Right atrium auricular region (tissue), 2 donors: ENCODE measurements around the gene MPRIP. TPM values are rescaled to one million over a fixed set of nuclear protein-coding genes. Genes with fewer than 3 reads are reported as not detected.

Source experiments
- DNase-seq: peaks from one replicate; pipeline ENCODE4 v3.0.0-alpha.2; 2019; ENCODE audit warnings: low spot score
- H3K27ac ChIP-seq, 2 donors: fragments of 200-600 bp; sonication (generic); 1 replicate in 1 of 2; 2 replicates in 1 of 2; pipeline ENCODE4 v1.5.1; 2016 to 2019
- H3K27me3 ChIP-seq, 2 donors: fragments of 200-600 bp; sonication (generic); one replicate each; pipeline versions ENCODE4 v1.5.1 to v1.6.0; 2017 to 2019
- H3K36me3 ChIP-seq: fragments of 200-600 bp; sonication (generic); one replicate; pipeline ENCODE4 v1.5.1; 2016
- H3K4me1 ChIP-seq, 2 donors: fragments of 200-600 bp; sonication (generic); one replicate each; pipeline versions ENCODE4 v1.5.1 to v1.6.0; 2017 to 2019
- H3K4me3 ChIP-seq, 2 donors: fragments of 200-600 bp; sonication (generic); 1 replicate in 1 of 2; 2 replicates in 1 of 2; pipeline ENCODE4 v1.5.1; 2017 to 2019; ENCODE audit warnings: mild to moderate bottlenecking in 1 of 2, moderate library complexity in 1 of 2
- H3K9me3 ChIP-seq, 2 donors: fragments of 200-600 bp; sonication (generic); one replicate each; pipeline ENCODE4 v1.5.1; 2019
- total RNA-seq, 2 donors: library from RNA; depleted of rRNA; stranded (reverse); fragments of >200 nt; gene quantifications; one replicate each; pipeline ENCODE4 v1.1.0, GENCODE V29; 2016
- TF ChIP-seq, protein P1 (sequence below), 2 donors: fragments of 200-600 bp; sonication (generic); IDR thresholded peaks; one replicate each; pipeline ENCODE4 v1.5.1; 2019; ENCODE audit warnings: antibody characterized with exemption in 2 of 2

Gene MPRIP
- total RNA-seq, 2 donors from 2014 or later, result 102 to 145 TPM

DNA sequence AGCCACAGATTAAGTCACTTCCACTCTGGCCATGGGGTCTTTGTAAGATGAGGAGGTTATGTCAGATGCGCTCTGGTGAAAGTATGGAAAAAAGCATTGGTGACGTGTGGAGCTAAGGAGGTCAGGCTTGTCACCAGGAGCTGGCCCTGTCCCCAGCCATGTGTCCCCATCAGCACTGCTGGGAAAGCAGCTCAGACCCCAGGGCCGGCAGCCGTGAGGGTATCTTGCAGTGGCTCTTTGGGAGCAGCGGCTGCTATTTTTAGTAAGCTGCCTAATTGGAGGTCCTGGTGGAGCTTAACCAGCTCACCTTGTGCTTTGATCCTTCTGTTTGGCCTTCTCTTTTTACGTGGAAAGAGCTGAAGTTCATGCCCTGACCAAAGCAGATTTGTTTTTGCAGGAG lies 60.9 kb downstream of the MPRIP start:
- Histone ChIP-seq H3K36me3 (no peaks in the 10 kb centered on the region), H3K27me3 (no peaks in the 10 kb centered on the region), H3K27ac (peak overlapping the region; percentile 6 to 58), H3K4me1 (peaks cover 0 to 85% of the 10 kb centered on the region in 2 donors), H3K9me3 (no peaks in the 10 kb centered on the region), H3K4me3 (no peak overlapping the region)
- DNase-seq, result no peak
- TF ChIP-seq, protein P1, sequence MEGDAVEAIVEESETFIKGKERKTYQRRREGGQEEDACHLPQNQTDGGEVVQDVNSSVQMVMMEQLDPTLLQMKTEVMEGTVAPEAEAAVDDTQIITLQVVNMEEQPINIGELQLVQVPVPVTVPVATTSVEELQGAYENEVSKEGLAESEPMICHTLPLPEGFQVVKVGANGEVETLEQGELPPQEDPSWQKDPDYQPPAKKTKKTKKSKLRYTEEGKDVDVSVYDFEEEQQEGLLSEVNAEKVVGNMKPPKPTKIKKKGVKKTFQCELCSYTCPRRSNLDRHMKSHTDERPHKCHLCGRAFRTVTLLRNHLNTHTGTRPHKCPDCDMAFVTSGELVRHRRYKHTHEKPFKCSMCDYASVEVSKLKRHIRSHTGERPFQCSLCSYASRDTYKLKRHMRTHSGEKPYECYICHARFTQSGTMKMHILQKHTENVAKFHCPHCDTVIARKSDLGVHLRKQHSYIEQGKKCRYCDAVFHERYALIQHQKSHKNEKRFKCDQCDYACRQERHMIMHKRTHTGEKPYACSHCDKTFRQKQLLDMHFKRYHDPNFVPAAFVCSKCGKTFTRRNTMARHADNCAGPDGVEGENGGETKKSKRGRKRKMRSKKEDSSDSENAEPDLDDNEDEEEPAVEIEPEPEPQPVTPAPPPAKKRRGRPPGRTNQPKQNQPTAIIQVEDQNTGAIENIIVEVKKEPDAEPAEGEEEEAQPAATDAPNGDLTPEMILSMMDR (IDR thresholded peaks at IDR 0.05), result no peak

DNA sequence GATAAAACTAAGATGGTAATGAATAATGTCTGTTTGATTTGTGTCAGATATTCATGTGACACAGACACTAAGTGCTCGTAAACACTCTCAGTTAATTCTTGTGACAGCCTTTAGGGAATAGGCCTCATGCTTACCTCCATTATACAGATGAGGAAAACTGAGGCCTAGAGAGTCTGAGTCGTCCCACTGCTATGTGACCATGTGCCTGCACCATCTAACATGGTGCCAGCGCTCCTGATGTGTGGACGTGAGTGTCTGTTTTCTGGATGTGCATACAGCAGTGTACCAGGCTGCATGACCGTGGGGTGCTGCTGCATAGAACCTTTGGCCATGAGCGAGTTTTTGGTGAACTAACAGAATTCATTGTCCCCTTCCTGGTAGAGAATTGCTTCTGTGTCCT lies 61.8 kb downstream of the MPRIP start:
- Histone ChIP-seq H3K36me3 (no peaks in the 10 kb centered on the region), H3K9me3 (no peaks in the 10 kb centered on the region), H3K4me3 (no peak overlapping the region), H3K27ac (peak overlapping the region; percentile 6 to 58), H3K4me1 (peaks cover 0 to 85% of the 10 kb centered on the region in 2 donors), H3K27me3 (no peaks in the 10 kb centered on the region)
- no peak for DNase-seq
- TF ChIP-seq, protein P1 (IDR thresholded peaks at IDR 0.05), result no peak

DNA sequence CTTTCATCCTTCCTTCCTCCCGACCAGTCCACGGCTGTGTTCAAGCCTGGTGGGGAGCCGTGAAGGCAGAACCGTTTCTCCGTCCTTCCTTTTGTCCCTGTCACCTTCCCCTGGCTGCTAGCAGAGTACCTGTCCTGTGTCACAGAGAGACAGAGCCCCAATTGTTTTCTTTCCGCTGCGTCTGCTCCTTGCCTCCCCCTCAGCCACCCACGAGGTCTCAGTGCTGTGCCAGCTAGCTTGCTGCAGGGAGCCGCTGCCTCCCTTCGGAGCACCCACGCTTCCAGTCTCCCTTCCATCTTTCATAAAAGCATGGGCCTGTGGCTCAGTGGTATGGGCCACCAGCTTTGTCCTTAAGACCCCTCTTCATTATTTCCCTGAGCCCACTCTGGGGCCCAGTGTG lies 62.2 kb downstream of the MPRIP start:
- peak overlapping the region in 1 of 2 donors; percentile 58 for H3K27ac ChIP-seq
- H3K9me3 ChIP-seq, result no peaks in the 10 kb centered on the region
- DNase-seq, result no peak
- TF ChIP-seq, protein P1 (IDR thresholded peaks at IDR 0.05), result no peak
- H3K36me3 ChIP-seq, result no peaks in the 10 kb centered on the region
- no peak overlapping the region for H3K4me3 ChIP-seq
- peaks cover 0 to 85% of the 10 kb centered on the region in 2 donors for H3K4me1 ChIP-seq
- H3K27me3 ChIP-seq, result no peaks in the 10 kb centered on the region

DNA sequence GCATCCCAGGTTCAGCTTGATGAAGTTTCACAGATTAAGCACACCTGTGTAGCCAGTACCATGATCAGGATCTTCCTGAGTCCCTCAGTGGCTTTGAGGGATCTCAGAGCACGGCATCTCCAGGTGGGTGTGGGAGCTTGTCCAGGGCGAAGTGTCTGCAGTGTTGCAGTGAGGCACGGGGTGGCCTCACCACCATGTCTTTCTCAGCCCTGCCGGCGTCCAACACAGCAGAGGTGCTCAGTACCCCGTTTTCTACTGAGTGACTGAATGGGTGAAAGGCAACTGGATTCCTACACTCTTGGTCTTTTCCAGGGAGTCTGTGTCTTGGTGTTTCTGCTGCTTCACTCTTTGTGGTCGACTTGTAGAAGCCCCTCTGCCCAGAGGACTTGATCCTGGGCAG lies 63.7 kb downstream of the MPRIP start:
- H3K4me3 ChIP-seq, result no peak overlapping the region
- H3K4me1 ChIP-seq, result peaks cover 0 to 94% of the 10 kb centered on the region in 2 donors
- no peaks in the 10 kb centered on the region for H3K9me3 ChIP-seq
- H3K36me3 ChIP-seq, result no peaks in the 10 kb centered on the region
- H3K27ac ChIP-seq, result peak overlapping the region; percentile 37 to 46
- TF ChIP-seq, protein P1 (IDR thresholded peaks at IDR 0.05), result no peak
- DNase-seq, result no peak
- H3K27me3 ChIP-seq, result no peaks in the 10 kb centered on the region

DNA sequence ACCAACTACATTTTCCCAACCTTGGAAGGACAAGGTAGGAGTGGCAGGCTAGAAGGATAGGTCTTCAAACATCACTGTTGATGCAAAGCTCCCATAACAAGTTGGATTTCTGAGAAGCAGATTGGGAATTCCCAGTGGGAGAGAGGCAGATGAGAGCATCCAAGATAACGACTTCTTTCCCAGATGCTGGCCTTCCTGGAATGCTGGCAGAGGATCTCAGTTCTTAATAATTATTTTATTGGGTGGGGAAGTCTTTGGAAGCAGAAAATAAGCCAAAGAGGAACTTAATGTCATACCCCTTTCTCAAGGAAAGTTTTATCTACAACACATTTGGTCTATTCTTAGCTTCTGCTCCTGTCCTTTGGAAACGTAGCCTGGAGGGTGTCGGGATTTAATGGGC lies 64.5 kb downstream of the MPRIP start:
- H3K4me1 ChIP-seq, result peaks cover 0 to 93% of the 10 kb centered on the region in 2 donors
- peak overlapping the region; percentile 50 to 61 for H3K27ac ChIP-seq
- H3K27me3 ChIP-seq, result no peaks in the 10 kb centered on the region
- TF ChIP-seq, protein P1 (IDR thresholded peaks at IDR 0.05), result no peak
- H3K36me3 ChIP-seq, result no peaks in the 10 kb centered on the region
- H3K4me3 ChIP-seq, result no peak overlapping the region
- DNase-seq, result no peak
- no peaks in the 10 kb centered on the region for H3K9me3 ChIP-seq

DNA sequence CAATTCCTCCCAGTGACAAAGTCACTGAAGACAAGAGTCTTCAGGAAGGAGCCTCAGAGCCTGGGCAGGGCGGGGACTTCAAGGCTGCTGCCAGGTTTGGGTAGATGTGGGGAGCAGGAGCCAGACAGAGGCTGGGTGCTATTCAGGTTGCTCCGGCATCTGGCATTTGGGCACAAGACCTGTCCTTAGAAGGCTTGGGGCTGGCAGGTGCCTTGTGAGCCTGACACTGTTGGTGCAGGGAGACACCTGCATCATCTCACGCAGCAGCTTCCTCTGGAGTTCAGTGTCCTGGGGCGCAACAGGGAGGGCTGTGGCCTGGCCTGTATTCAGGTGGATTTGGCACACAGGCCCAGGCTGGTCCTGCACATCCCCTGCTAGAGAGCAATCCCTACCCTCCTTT lies 65.0 kb downstream of the MPRIP start:
- TF ChIP-seq, protein P1 (IDR thresholded peaks at IDR 0.05), result no peak
- no peak for DNase-seq
- Histone ChIP-seq H3K4me3 (no peak overlapping the region), H3K36me3 (no peaks in the 10 kb centered on the region), H3K27ac (peak overlapping the region; percentile 50 to 61), H3K27me3 (no peaks in the 10 kb centered on the region), H3K4me1 (peaks cover 0 to 93% of the 10 kb centered on the region in 2 donors), H3K9me3 (no peaks in the 10 kb centered on the region)
